ENCODE results near the gene SYT6. TPM values are rescaled to one million over a fixed set of nuclear protein-coding genes. Genes with fewer than 3 reads are reported as not detected.

The SYT6 gene
- polyA plus RNA-seq, 3 donors = 0.01 TPM; not detected in 2

DNA sequence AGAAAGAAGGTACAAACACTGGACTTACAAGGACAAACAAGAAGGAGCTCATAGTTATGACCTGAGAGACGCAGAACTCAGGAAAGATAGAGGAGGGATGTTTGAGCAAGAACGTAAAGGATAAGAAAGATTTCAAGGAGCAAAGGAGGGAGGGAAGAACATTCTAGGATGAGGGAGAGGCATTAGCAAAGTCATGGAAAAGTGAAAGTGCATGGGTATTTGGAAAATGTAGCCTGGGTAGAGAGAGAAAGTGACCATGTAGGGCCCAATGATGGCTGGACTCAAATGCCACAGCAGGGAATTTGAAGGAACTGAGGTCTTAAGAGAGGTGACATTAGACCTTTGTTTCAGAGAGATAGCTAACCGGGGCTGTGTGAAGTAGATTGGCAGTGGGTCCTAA is 76.5 kb downstream of the SYT6 start:
- H3K9ac ChIP-seq (ENCODE audit: insufficient read depth, low read length, poor library complexity, severe bottlenecking) = no peak overlapping the region
- no peaks in the 10 kb centered on the region for H3K27me3 ChIP-seq (ENCODE audit: control insufficient read depth in 2 of 2, insufficient read depth in 2 of 2, low read length in 2 of 2)
- H3K9me3 ChIP-seq (replicated peaks in 1 of 2; ENCODE audit: control insufficient read depth in 1 of 2, insufficient read depth in 1 of 2, low read length in 2 of 2) = peaks cover 5 to 9% of the 10 kb centered on the region in 2 donors
- no peak overlapping the region for H3K27ac ChIP-seq (ENCODE audit: low read depth in 1 of 2, low read length in 2 of 2)
- Mint-ChIP-seq H3K4me3 (no peak overlapping the region), H3K27me3 (ENCODE audit: low read depth in 3 of 3) (peaks cover 0 to 5% (median 0%) of the 10 kb centered on the region in 3 donors), H3K4me1 (peaks cover 43% of the 10 kb centered on the region), H3K36me3 (no peaks in the 10 kb centered on the region), H3K27ac (no peak overlapping the region), H3K9me3 (peaks cover 3 to 14% (median 8%) of the 10 kb centered on the region in 7 donors)
- H3K4me2 ChIP-seq (replicated peaks; ENCODE audit: extremely low read depth, low read length, poor library complexity, severe bottlenecking) = no peak overlapping the region
- no peak for DNase-seq
- no peak for TF ChIP-seq CTCF (IDR thresholded peaks at IDR 0.05)
- no peaks in the 10 kb centered on the region for H3K36me3 ChIP-seq (replicated peaks in 1 of 2; ENCODE audit: control insufficient read depth in 1 of 2, insufficient read depth in 2 of 2, low read length in 2 of 2)
- no peak overlapping the region for H2AFZ ChIP-seq (ENCODE audit: insufficient read depth, low read depth, low read length, poor library complexity, severe bottlenecking)
- WGBS (ENCODE audit: insufficient coverage) = 96% methylated on average over 2 of the region's 3 CpGs
- H3K4me1 ChIP-seq (ENCODE audit: control insufficient read depth in 1 of 2, insufficient read depth in 2 of 2, low read length in 2 of 2) = peaks cover 19 to 23% of the 10 kb centered on the region in 2 donors
- H4K20me1 ChIP-seq (ENCODE audit: insufficient read depth, low read length) = no peaks in the 10 kb centered on the region
- no peaks in the 10 kb centered on the region for H3K79me2 ChIP-seq (ENCODE audit: insufficient read depth, low read length)
- intact Hi-C loops (cut with micrococcal nuclease) = no loop called here
- no peak overlapping the region for H3K4me3 ChIP-seq (replicated peaks in 1 of 3; ENCODE audit: low read depth in 2 of 3, low read length in 3 of 3)

- Mint-ChIP-seq H3K9me3 (peaks cover 9 to 21% (median 15%) of the 10 kb centered on the region in 7 donors), H3K27ac (no peak overlapping the region), H3K27me3 (ENCODE audit: low read depth in 3 of 3) (peaks cover 0 to 4% (median 0%) of the 10 kb centered on the region in 3 donors), H3K4me3 (no peak overlapping the region), H3K4me1 (peaks cover 34% of the 10 kb centered on the region), H3K36me3 (peaks cover 0 to 2% of the 10 kb centered on the region in 2 donors)
- H3K4me2 ChIP-seq (replicated peaks; ENCODE audit: extremely low read depth, low read length, poor library complexity, severe bottlenecking) = no peak overlapping the region
- H3K4me3 ChIP-seq (replicated peaks in 1 of 3; ENCODE audit: low read depth in 2 of 3, low read length in 3 of 3) = no peak overlapping the region
- no peak overlapping the region for H3K9ac ChIP-seq (ENCODE audit: insufficient read depth, low read length, poor library complexity, severe bottlenecking)
- intact Hi-C loops (cut with micrococcal nuclease) = no loop called here
- no peak overlapping the region for H3K27ac ChIP-seq (ENCODE audit: low read depth in 1 of 2, low read length in 2 of 2)
- no peak for TF ChIP-seq CTCF (IDR thresholded peaks at IDR 0.05)
- H3K9me3 ChIP-seq (replicated peaks in 1 of 2; ENCODE audit: control insufficient read depth in 1 of 2, insufficient read depth in 1 of 2, low read length in 2 of 2) = peaks cover 12 to 16% of the 10 kb centered on the region in 2 donors
- DNase-seq = no peak
- no peaks in the 10 kb centered on the region for H4K20me1 ChIP-seq (ENCODE audit: insufficient read depth, low read length)
- 31% methylated on average over 3 of the region's 4 CpGs for WGBS (ENCODE audit: insufficient coverage)
- H3K79me2 ChIP-seq (ENCODE audit: insufficient read depth, low read length) = no peaks in the 10 kb centered on the region
- peaks cover 10 to 14% of the 10 kb centered on the region in 2 donors for H3K4me1 ChIP-seq (ENCODE audit: control insufficient read depth in 1 of 2, insufficient read depth in 2 of 2, low read length in 2 of 2)
- H3K27me3 ChIP-seq (ENCODE audit: control insufficient read depth in 2 of 2, insufficient read depth in 2 of 2, low read length in 2 of 2) = no peaks in the 10 kb centered on the region
- peaks cover 0 to 5% of the 10 kb centered on the region in 2 donors for H3K36me3 ChIP-seq (replicated peaks in 1 of 2; ENCODE audit: control insufficient read depth in 1 of 2, insufficient read depth in 2 of 2, low read length in 2 of 2)
- no peak overlapping the region for H2AFZ ChIP-seq (ENCODE audit: insufficient read depth, low read depth, low read length, poor library complexity, severe bottlenecking)
Measured at GRCh38 chr1:114076308-114076707, 77.4 kb downstream of the SYT6 start.

Measured in CD14-positive monocyte (primary cell).